Measurements from ENCODE around the gene POGZ. TPM values are rescaled to one million over a fixed set of nuclear protein-coding genes. Genes with fewer than 3 reads are reported as not detected.

The POGZ gene
- total RNA-seq, 1 experiment from 2014 or later = 102 TPM

- H2BK12ac ChIP-seq (ENCODE audit: insufficient read length, low read depth, low read length) = no peak overlapping the region
- no peak overlapping the region for H2BK20ac ChIP-seq (ENCODE audit: low read depth, low read length, poor library complexity, severe bottlenecking)
- no peaks in the 10 kb centered on the region for H4K20me1 ChIP-seq (ENCODE audit: control insufficient read depth, insufficient read depth, insufficient read length)
- no peak overlapping the region for H3K23ac ChIP-seq (ENCODE audit: insufficient read length, low read depth, low read length)
- no peak overlapping the region for H3K14ac ChIP-seq (ENCODE audit: insufficient read depth, low read length)
- H3T11ph ChIP-seq (ENCODE audit: low read length) = no peak overlapping the region
- no peaks in the 10 kb centered on the region for H3K27me3 ChIP-seq (ENCODE audit: insufficient read depth, low read length)
- no peak overlapping the region for H3K4me2 ChIP-seq (ENCODE audit: insufficient read depth, insufficient read length, low read length)
- H3K23me2 ChIP-seq (ENCODE audit: insufficient read length, low read depth, low read length, poor library complexity, severe bottlenecking) = no peaks in the 10 kb centered on the region
- Mint-ChIP-seq H3K27me3 (ENCODE audit: low read depth) (peaks cover 6% of the 10 kb centered on the region), H3K27ac (no peak overlapping the region), H3K4me1 (no peaks in the 10 kb centered on the region), H3K36me3 (ENCODE audit: insufficient read depth in 1 of 3, low read depth in 3 of 3) (peaks cover 0 to 2% (median 0%) of the 10 kb centered on the region in 3 experiments; a peak in 1 of 7 replicates), H3K4me3 (no peak overlapping the region), H3K9me3 (peaks cover 5 to 6% of the 10 kb centered on the region in 2 experiments; a peak in 4 of 5 replicates)
- H3K79me1 ChIP-seq (ENCODE audit: insufficient read depth, low read depth, low read length, poor library complexity, severe bottlenecking) = no peaks in the 10 kb centered on the region
- H4K91ac ChIP-seq (ENCODE audit: insufficient read length, low read depth, low read length) = no peak overlapping the region
- H3K18ac ChIP-seq (ENCODE audit: insufficient read length, low read depth, low read length) = no peak overlapping the region
- no peak overlapping the region for H3K9ac ChIP-seq (ENCODE audit: extremely low read depth, insufficient read length, low read length)
- H3K4me1 ChIP-seq (ENCODE audit: insufficient read depth, low read length) = no peaks in the 10 kb centered on the region
- no peaks in the 10 kb centered on the region for H3K9me3 ChIP-seq (ENCODE audit: control insufficient read depth, low read depth, low read length)
- TF ChIP-seq CTCF (conservative IDR thresholded peaks at IDR 0.05) = no peak
- H2AFZ ChIP-seq (ENCODE audit: low read length) = no peak overlapping the region
- H2BK120ac ChIP-seq (ENCODE audit: low read depth, low read length, poor library complexity, severe bottlenecking) = no peak overlapping the region
- H2AK5ac ChIP-seq (ENCODE audit: insufficient read length, low read length) = no peak overlapping the region
- H3K4ac ChIP-seq (ENCODE audit: low read depth, low read length) = no peak overlapping the region
- H4K5ac ChIP-seq (ENCODE audit: insufficient read length, low read depth, low read length) = no peak overlapping the region
- WGBS (ENCODE audit: extremely low coverage, insufficient read length, low lambda C conversion rate) = no CpG with 5 or more reads among the region's 2 CpGs
- no peak overlapping the region for H4K8ac ChIP-seq (replicated peaks; ENCODE audit: insufficient read length, low read depth, low read length)
- H3K27ac ChIP-seq (ENCODE audit: insufficient read length, low read depth, low read length) = no peak overlapping the region
- H3K79me2 ChIP-seq (ENCODE audit: insufficient read depth, low read length) = no peaks in the 10 kb centered on the region
- DNase-seq = no peak
- H2BK15ac ChIP-seq (ENCODE audit: low read depth, low read length) = no peak overlapping the region
- H2BK5ac ChIP-seq (ENCODE audit: insufficient read length, low read length) = no peak overlapping the region
- H3K56ac ChIP-seq (ENCODE audit: insufficient read length, low read depth, low read length) = no peak overlapping the region
Observed at GRCh38 chr1:151386002-151386401, 73.3 kb downstream of the POGZ start.

Measured in H9 (cell line).